NK-92 (cell line): ENCODE measurements around the gene TNRC18.
"Not testable (repeated sequence)": the region's sequence is repeated elsewhere in the genome, so short reads cannot be mapped to it uniquely, and the experiment has no call there.

Source experiments
- DNase-seq: peaks from one replicate; lab custom pipeline; 2025; ENCODE audit not compliant: unreplicated experiment; lab: John Stamatoyannopoulos, UW

The TNRC18 gene

GRCh38 chr7:5275510-5275909 is 148.1 kb downstream of the TNRC18 start:
- DNase-seq, result not testable (repeated sequence)

- not testable (repeated sequence) for DNase-seq
Observed at GRCh38 chr7:5274985-5275431, 148.6 kb downstream of the TNRC18 start.

GRCh38 chr7:5274441-5274840 is 149.2 kb downstream of the TNRC18 start:
- no peak for DNase-seq

- not testable (repeated sequence) for DNase-seq
Observed at GRCh38 chr7:5273831-5274405, 149.7 kb downstream of the TNRC18 start.

GRCh38 chr7:5270788-5271187 is 152.8 kb downstream of the TNRC18 start:
- no peak for DNase-seq

- DNase-seq, result not testable (repeated sequence)
Observed at GRCh38 chr7:5269992-5270657, 153.5 kb downstream of the TNRC18 start.

GRCh38 chr7:5267829-5268228 is 155.8 kb downstream of the TNRC18 start:
- not testable (repeated sequence) for DNase-seq

GRCh38 chr7:5266191-5267028 is 157.2 kb downstream of the TNRC18 start:
- no peak for DNase-seq

- DNase-seq, result no peak
Observed at GRCh38 chr7:5265320-5266190, 158.1 kb downstream of the TNRC18 start.

- DNase-seq, result not testable (repeated sequence)
Observed at GRCh38 chr7:5263066-5263465, 160.6 kb downstream of the TNRC18 start.

- DNase-seq, result not testable (repeated sequence)
Observed at GRCh38 chr7:5260530-5261068, 163.0 kb downstream of the TNRC18 start.
